ENCODE measurements around the gene TNFRSF8. TPM values are rescaled to one million over a fixed set of nuclear protein-coding genes. Genes with fewer than 3 reads are reported as not detected.

TNFRSF8 gene
- total and polyA plus RNA-seq, 9 of the 15 experiments (the other 6 are each of a cell fraction or from before 2014, with no cell fraction given): 3.5 to 38.4 (median 17.1) TPM

DNA sequence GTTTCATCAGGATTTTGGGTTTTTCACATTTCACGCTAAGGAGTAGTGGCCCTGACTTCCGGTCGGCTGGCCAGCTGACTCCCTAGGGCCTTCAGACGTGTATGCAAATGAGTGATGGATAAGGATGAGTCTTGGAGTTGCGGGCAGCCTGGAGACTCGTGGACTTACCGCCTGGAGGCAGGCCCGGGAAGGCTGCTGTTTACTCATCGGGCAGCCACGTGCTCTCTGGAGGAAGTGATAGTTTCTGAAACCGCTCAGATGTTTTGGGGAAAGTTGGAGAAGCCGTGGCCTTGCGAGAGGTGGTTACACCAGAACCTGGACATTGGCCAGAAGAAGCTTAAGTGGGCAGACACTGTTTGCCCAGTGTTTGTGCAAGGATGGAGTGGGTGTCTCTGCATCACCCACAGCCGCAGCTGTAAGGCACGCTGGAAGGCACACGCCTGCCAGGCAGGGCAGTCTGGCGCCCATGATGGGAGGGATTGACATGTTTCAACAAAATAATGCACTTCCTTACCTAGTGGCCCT lies 80.6 kb downstream of the TNFRSF8 start (continued):
- TF ChIP-seq, protein P1, sequence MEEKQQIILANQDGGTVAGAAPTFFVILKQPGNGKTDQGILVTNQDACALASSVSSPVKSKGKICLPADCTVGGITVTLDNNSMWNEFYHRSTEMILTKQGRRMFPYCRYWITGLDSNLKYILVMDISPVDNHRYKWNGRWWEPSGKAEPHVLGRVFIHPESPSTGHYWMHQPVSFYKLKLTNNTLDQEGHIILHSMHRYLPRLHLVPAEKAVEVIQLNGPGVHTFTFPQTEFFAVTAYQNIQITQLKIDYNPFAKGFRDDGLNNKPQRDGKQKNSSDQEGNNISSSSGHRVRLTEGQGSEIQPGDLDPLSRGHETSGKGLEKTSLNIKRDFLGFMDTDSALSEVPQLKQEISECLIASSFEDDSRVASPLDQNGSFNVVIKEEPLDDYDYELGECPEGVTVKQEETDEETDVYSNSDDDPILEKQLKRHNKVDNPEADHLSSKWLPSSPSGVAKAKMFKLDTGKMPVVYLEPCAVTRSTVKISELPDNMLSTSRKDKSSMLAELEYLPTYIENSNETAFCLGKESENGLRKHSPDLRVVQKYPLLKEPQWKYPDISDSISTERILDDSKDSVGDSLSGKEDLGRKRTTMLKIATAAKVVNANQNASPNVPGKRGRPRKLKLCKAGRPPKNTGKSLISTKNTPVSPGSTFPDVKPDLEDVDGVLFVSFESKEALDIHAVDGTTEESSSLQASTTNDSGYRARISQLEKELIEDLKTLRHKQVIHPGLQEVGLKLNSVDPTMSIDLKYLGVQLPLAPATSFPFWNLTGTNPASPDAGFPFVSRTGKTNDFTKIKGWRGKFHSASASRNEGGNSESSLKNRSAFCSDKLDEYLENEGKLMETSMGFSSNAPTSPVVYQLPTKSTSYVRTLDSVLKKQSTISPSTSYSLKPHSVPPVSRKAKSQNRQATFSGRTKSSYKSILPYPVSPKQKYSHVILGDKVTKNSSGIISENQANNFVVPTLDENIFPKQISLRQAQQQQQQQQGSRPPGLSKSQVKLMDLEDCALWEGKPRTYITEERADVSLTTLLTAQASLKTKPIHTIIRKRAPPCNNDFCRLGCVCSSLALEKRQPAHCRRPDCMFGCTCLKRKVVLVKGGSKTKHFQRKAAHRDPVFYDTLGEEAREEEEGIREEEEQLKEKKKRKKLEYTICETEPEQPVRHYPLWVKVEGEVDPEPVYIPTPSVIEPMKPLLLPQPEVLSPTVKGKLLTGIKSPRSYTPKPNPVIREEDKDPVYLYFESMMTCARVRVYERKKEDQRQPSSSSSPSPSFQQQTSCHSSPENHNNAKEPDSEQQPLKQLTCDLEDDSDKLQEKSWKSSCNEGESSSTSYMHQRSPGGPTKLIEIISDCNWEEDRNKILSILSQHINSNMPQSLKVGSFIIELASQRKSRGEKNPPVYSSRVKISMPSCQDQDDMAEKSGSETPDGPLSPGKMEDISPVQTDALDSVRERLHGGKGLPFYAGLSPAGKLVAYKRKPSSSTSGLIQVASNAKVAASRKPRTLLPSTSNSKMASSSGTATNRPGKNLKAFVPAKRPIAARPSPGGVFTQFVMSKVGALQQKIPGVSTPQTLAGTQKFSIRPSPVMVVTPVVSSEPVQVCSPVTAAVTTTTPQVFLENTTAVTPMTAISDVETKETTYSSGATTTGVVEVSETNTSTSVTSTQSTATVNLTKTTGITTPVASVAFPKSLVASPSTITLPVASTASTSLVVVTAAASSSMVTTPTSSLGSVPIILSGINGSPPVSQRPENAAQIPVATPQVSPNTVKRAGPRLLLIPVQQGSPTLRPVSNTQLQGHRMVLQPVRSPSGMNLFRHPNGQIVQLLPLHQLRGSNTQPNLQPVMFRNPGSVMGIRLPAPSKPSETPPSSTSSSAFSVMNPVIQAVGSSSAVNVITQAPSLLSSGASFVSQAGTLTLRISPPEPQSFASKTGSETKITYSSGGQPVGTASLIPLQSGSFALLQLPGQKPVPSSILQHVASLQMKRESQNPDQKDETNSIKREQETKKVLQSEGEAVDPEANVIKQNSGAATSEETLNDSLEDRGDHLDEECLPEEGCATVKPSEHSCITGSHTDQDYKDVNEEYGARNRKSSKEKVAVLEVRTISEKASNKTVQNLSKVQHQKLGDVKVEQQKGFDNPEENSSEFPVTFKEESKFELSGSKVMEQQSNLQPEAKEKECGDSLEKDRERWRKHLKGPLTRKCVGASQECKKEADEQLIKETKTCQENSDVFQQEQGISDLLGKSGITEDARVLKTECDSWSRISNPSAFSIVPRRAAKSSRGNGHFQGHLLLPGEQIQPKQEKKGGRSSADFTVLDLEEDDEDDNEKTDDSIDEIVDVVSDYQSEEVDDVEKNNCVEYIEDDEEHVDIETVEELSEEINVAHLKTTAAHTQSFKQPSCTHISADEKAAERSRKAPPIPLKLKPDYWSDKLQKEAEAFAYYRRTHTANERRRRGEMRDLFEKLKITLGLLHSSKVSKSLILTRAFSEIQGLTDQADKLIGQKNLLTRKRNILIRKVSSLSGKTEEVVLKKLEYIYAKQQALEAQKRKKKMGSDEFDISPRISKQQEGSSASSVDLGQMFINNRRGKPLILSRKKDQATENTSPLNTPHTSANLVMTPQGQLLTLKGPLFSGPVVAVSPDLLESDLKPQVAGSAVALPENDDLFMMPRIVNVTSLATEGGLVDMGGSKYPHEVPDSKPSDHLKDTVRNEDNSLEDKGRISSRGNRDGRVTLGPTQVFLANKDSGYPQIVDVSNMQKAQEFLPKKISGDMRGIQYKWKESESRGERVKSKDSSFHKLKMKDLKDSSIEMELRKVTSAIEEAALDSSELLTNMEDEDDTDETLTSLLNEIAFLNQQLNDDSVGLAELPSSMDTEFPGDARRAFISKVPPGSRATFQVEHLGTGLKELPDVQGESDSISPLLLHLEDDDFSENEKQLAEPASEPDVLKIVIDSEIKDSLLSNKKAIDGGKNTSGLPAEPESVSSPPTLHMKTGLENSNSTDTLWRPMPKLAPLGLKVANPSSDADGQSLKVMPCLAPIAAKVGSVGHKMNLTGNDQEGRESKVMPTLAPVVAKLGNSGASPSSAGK (IDR thresholded peaks at IDR 0.05): peak; percentile 93
- TF ChIP-seq ZNF583 (CRISPR knock-in tag; IDR thresholded peaks at IDR 0.05) (peak; percentile 78; the same call in 1 of the 2 replicates), SRF (CRISPR knock-in tag; IDR thresholded peaks at IDR 0.05) (0 out of 4 replicates have a peak, but pooled peaks of 1 of the 2 experiments have one; percentile 62), LEF1 (IDR thresholded peaks at IDR 0.05) (no peak), BCLAF1 (IDR thresholded peaks at IDR 0.05; ENCODE audit: borderline replicate concordance in 1 of 2, control insufficient read depth in 1 of 2, low read depth in 2 of 2, low read length in 1 of 2) (no peak), KAT7 (CRISPR knock-in tag; IDR thresholded peaks at IDR 0.05; ENCODE audit: borderline replicate concordance) (peak; percentile 62; the same call in 1 of the 2 replicates), ZNF589 (CRISPR knock-in tag; IDR thresholded peaks at IDR 0.05; ENCODE audit: low read depth) (peak; percentile 91), SMAD4 (CRISPR knock-in tag; conservative IDR thresholded peaks at IDR 0.05) (peak; percentile 68), CXXC5 (CRISPR knock-in tag; IDR thresholded peaks at IDR 0.05) (peak; percentile 64)
